Ovary (tissue), 9 donors: Measurements from ENCODE around the gene DUSP6. TPM values are rescaled to one million over a fixed set of nuclear protein-coding genes. Genes with fewer than 3 reads are reported as not detected.

Source experiments
- DNase-seq, 5 donors: peaks; one replicate each; pipeline ENCODE4 v3.0.0-alpha.2; 2019 to 2020
- H3K27ac ChIP-seq, 2 donors: fragments of 200-600 bp; one replicate each; pipeline versions ENCODE4 v1.5.1 to v1.8.0; 2019 to 2022
- H3K27me3 ChIP-seq: fragments of 200-600 bp; one replicate; pipeline ENCODE4 v1.8.0; 2022
- H3K36me3 ChIP-seq: fragments of 200-600 bp; sonication (generic); one replicate; pipeline ENCODE4 v1.5.1; 2019
- H3K4me1 ChIP-seq: one replicate; pipeline ENCODE4 v1.8.1; 2013; ENCODE audit warnings: mild to moderate bottlenecking, moderate library complexity; ENCODE audit not compliant: insufficient read depth
- H3K4me3 ChIP-seq: fragments of 200-600 bp; sonication (generic); one replicate; pipeline ENCODE4 v1.5.1; 2017
- H3K9me3 ChIP-seq, 2 donors: fragments of 200-600 bp in 1 of 2; sonication (generic) in 1 of 2; one replicate each; pipeline versions ENCODE4 v1.5.1 to v1.8.1; 2013 to 2019; ENCODE audit warnings: mild to moderate bottlenecking in 1 of 2, moderate library complexity in 1 of 2
- CTCF ChIP-seq, 3 donors: fragments of 450-650 bp in 2 of 3; fragments of 200-600 bp in 1 of 3; IDR thresholded peaks; one replicate each; pipeline versions ENCODE4 v1.5.1 to v1.8.0; 2016 to 2022; ENCODE audit warnings: antibody characterized with exemption in 3 of 3, mild to moderate bottlenecking in 1 of 3
- EP300 ChIP-seq: sonication (generic); formaldehyde crosslinking; IDR thresholded peaks from one replicate; pipeline ENCODE4 v1.6.1; 2017; ENCODE audit warnings: antibody characterized with exemption
- POLR2A ChIP-seq: fragments of 450-650 bp; IDR thresholded peaks from one replicate; pipeline ENCODE4 v1.6.1; 2017; ENCODE audit warnings: antibody characterized with exemption, mild to moderate bottlenecking, moderate library complexity
- WGBS, 3 donors: extraction: QIAGEN DNeasy Blood & Tissue Kit in 1 of 3; methylation state at CpG; one replicate each; pipeline versions ENCODE4 v1.1.5 to v1.1.7; 2013 to 2017; 5-methylcytosine and 5-hydroxymethylcytosine counted together
- intact Hi-C, 4 donors: fragments of 100-400 bp; cut with DNase I; formaldehyde crosslinking; loops; one replicate each; pipeline versions ENCODE4 v1.11.0 to v1.15.1; 2022 to 2023
- polyA plus RNA-seq, 2 donors: library from polyadenylated mRNA; stranded (reverse); fragments of 200-250 nt in 1 of 2; fragments of 350-450 nt in 1 of 2; fragmentation: Illumina TruSeq in 1 of 2; extraction: RNeasy Lipid Tissue Mini Kit (QIAGEN cat#74804) in 1 of 2; gene quantifications; one replicate each; pipeline ENCODE4 v1.2.3, GENCODE V29; 2013 to 2014
- total RNA-seq, 7 donors: library from RNA; depleted of rRNA in 2 of 7; stranded (reverse); fragments of >200 nt in 2 of 7; fragmentation: NEBNext Ultra II Directional in 3 of 7; extraction: Animal tissue kit (Norgen Biotek cat#: 25700) in 3 of 7; gene quantifications; one replicate each; pipeline versions ENCODE4 v1.1.0 to v1.2.4, GENCODE V29; 2016 to 2023
- donor health status: DM: no; HTN: no; CAD: no; lungs with moderate emphysema.
- donor health status: DM: no; HTN: no; CAD: no.
- donor health status: Bipolar disorder and iron deficiency.
- donor health status: DM: yes; HTN: yes; CAD: no.
- donor health status: DM: no; HTN: no; CAD: no.
- donor health status: DM: yes; HTN: yes; CAD: no.

The DUSP6 gene
- total and polyA plus RNA-seq, 9 donors = 10.8 to 35.5 (median 20.5) TPM

- no peaks in the 10 kb centered on the region for H3K36me3 ChIP-seq
- H3K27me3 ChIP-seq = no peaks in the 10 kb centered on the region
- no peak overlapping the region for H3K4me3 ChIP-seq
- intact Hi-C loops = no loop called here
- H3K27ac ChIP-seq = no peak overlapping the region
- TF ChIP-seq CTCF (IDR thresholded peaks at IDR 0.05) (no peak), EP300 (no peak), POLR2A (no peak)
- DNase-seq = no peak
- H3K4me1 ChIP-seq = no peaks in the 10 kb centered on the region
- no peaks in the 10 kb centered on the region for H3K9me3 ChIP-seq
- WGBS, 3 donors = 88 to 96% (median 89%) methylated on average over 1 of the region's 1 CpG
Measured at GRCh38 chr12:89320735-89321134, 31.6 kb downstream of the DUSP6 start.

DNA sequence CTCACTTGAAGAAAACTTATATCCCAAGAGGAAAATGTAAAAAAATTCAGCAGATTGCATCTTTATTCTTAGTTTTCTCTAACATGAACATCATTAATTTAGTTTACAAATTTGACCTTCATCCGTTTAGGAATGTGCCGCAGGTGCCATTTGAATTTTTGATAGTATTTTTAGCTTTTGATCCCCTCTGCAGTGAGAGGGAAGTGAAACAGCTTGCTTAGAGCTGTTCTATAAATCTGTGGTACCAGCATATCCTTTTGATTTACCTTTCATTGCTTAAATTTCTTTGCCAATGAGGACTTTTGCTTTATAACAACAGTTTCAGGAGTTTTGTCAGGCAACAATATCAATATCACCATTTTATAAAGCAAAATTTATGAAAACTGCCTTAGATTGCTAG lies 32.7 kb downstream of the DUSP6 start:
- intact Hi-C loops = loop anchor here in 1 of 4 donors (5.0 kb wide), 1 partner anchor 197 kb away; no protein-coding TSS in a partner anchor
- Histone ChIP-seq H3K27ac (no peak overlapping the region), H3K4me1 (no peaks in the 10 kb centered on the region), H3K4me3 (no peak overlapping the region), H3K27me3 (no peaks in the 10 kb centered on the region), H3K36me3 (no peaks in the 10 kb centered on the region), H3K9me3 (no peaks in the 10 kb centered on the region)
- TF ChIP-seq CTCF (IDR thresholded peaks at IDR 0.05) = no peak
- TF ChIP-seq POLR2A = no peak
- no peak for TF ChIP-seq EP300
- DNase-seq = no peak
- WGBS, 3 donors = 73 to 81% (median 76%) methylated on average over 2 of the region's 2 CpGs

DNA sequence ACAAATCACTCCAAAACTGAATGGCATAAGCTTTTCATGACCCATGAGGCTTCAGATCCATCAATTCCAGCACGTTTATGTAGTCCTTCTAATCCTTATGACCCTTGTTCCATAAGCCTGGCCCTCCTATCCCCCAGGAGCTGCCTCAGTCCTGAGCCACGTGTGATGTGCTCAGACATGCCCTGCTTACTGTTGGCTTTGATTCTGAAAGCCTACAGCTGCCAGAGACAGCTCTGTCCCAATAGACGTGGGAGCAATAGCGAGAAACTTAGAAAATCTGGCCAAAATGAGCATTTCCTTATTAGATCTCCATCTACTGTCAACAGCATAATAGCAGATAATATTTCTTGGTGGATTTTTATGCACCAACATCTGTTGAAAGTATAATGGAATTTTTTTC lies 33.2 kb downstream of the DUSP6 start:
- no peak for DNase-seq

DNA sequence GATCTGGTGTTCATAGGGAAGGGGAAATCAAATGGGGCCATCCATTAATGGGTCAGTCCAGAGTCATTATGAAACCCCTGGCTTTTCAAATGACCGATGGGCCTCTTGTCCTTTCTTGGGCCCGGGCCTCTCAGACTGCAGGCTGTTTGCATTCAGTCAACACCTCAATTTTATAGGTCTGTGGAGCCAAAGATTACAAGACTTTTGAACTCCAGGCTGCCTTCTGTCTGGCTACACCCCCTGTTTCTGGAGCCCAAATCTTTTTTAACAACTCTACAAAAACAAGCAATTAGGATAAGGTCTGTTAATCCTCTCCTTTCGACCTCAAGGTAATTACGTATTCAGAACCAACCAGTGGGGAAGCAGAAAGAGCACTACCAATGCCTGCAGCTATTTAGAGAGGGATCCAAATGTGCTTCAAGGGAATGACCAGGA lies 35.6 kb downstream of the DUSP6 start:
- H3K4me3 ChIP-seq = no peak overlapping the region
- no peak overlapping the region for H3K27ac ChIP-seq
- H3K27me3 ChIP-seq = no peaks in the 10 kb centered on the region
- no peaks in the 10 kb centered on the region for H3K4me1 ChIP-seq
- TF ChIP-seq CTCF (IDR thresholded peaks at IDR 0.05) (no peak), POLR2A (no peak), EP300 (no peak)
- no peaks in the 10 kb centered on the region for H3K36me3 ChIP-seq
- no peaks in the 10 kb centered on the region for H3K9me3 ChIP-seq
- 61 to 73% (median 70%) methylated on average over 4 of the region's 4 CpGs for WGBS, 3 donors
- intact Hi-C loops = loop anchor here in 1 of 4 donors (5.0 kb wide), 1 partner anchor 194 kb away; no protein-coding TSS in a partner anchor
- DNase-seq = no peak

More for the DNA sequence above, 33.2 kb downstream of the DUSP6 start:
- intact Hi-C loops = loop anchor here in 1 of 4 donors (5.0 kb wide), 1 partner anchor 197 kb away; no protein-coding TSS in a partner anchor
- no peak overlapping the region for H3K4me3 ChIP-seq
- no peak overlapping the region for H3K27ac ChIP-seq
- H3K36me3 ChIP-seq = no peaks in the 10 kb centered on the region
- no peaks in the 10 kb centered on the region for H3K27me3 ChIP-seq
- WGBS, 3 donors = 43 to 57% (median 54%) methylated on average over 4 of the region's 4 CpGs
- no peak for TF ChIP-seq POLR2A
- no peak for TF ChIP-seq CTCF (IDR thresholded peaks at IDR 0.05)
- H3K4me1 ChIP-seq = no peaks in the 10 kb centered on the region
- H3K9me3 ChIP-seq = no peaks in the 10 kb centered on the region
